ENCODE results near the gene CBLIF. TPM values are rescaled to one million over a fixed set of nuclear protein-coding genes. Genes with fewer than 3 reads are reported as not detected.

CBLIF gene
- total and polyA plus RNA-seq, 12 donors, result 0.06 TPM; not detected in 11

GRCh38 chr11:59866397-59866796, 21.1 kb upstream of the CBLIF start, which contains the start of gene TCN1:
TCN1 (minus strand) TSS chr11:59866487; CDS start chr11:59866470, 17 bp downstream.
- Histone ChIP-seq H3K4me1 (replicated peaks in 1 of 2) (no peaks in the 10 kb centered on the region), H3K4me3 (no peak within 1 kb of the TSS), H3K27me3 (no peaks in the 10 kb centered on the region), H3K9me3 (replicated peaks in 1 of 3) (peaks cover 0 to 6% (median 0%) of the 10 kb centered on the region in 3 donors), H3K27ac (no peak within 1 kb of the TSS), H3K36me3 (replicated peaks in 1 of 2) (no peaks in the 10 kb centered on the region)
- intact Hi-C loops (cut with DNase I), result no loop called here
- WGBS, 4 donors, result 54 to 65% (median 61%) methylated on average over 3 of the region's 3 CpGs
- no peak for TF ChIP-seq POLR2A (IDR thresholded peaks at IDR 0.05)
- no peak for TF ChIP-seq CTCF (IDR thresholded peaks at IDR 0.05)
- DNase-seq, result no peak

DNA sequence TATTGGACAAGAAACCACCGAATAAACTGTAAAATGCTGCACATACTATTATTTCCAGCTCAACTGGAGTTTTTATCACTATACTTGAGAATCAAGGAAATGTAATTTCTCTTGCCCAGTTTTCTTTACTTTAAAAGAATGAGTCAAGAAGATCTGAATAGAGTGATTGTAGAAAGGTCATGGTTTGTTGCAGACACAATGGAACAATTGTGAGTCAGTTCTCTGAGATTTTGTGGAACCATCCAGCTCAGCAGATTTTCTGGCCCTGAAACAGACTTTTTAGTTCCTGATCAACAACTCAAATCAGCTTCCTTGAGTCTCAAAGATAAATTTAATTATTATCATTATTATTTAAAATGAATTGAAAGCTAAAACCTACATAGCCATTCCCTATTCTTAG, 19.7 kb upstream of the CBLIF start:
- no peak overlapping the region for H3K27ac ChIP-seq
- intact Hi-C loops (cut with DNase I), result no loop called here
- no peaks in the 10 kb centered on the region for H3K9me3 ChIP-seq (replicated peaks in 1 of 3)
- H3K4me1 ChIP-seq (replicated peaks in 1 of 2), result no peaks in the 10 kb centered on the region
- WGBS, 4 donors, result 59 to 73% (median 68%) methylated on average over 1 of the region's 1 CpG
- H3K36me3 ChIP-seq (replicated peaks in 1 of 2), result no peaks in the 10 kb centered on the region
- no peaks in the 10 kb centered on the region for H3K27me3 ChIP-seq
- TF ChIP-seq CTCF (IDR thresholded peaks at IDR 0.05), result no peak
- no peak for TF ChIP-seq POLR2A (IDR thresholded peaks at IDR 0.05)
- peak in 1 of 7 donors; percentile 8 for DNase-seq
- no peak overlapping the region for H3K4me3 ChIP-seq

DNA sequence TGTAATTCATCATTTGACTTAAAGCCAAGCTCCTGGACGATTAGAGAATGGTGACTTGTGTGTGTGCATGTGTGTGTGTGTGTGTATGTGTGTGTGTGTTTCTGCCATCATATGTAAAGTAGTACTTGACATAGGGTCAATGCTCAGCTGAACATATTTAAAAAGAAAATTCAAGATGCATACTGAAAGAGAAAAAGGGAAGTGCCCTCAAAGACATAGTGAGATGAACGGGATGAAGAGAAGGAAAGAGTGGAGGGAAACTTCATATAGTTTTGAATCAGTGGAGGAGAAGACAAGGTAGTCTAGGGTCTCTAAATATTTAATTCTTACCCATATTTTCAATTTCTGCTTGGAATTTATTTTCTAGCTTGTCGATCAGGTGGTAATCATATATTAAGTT, 17.0 kb upstream of the CBLIF start:
- no peak for DNase-seq
- peaks cover 0 to 10% of the 10 kb centered on the region in 2 donors for H3K4me1 ChIP-seq (replicated peaks in 1 of 2)
- no peaks in the 10 kb centered on the region for H3K9me3 ChIP-seq (replicated peaks in 1 of 3)
- H3K4me3 ChIP-seq, result no peak overlapping the region
- intact Hi-C loops (cut with DNase I), result no loop called here
- H3K36me3 ChIP-seq (replicated peaks in 1 of 2), result no peaks in the 10 kb centered on the region
- H3K27ac ChIP-seq, result no peak overlapping the region
- no peak for TF ChIP-seq CTCF (IDR thresholded peaks at IDR 0.05)
- no peak for TF ChIP-seq POLR2A (IDR thresholded peaks at IDR 0.05)
- H3K27me3 ChIP-seq, result no peaks in the 10 kb centered on the region
- 61 to 74% (median 68%) methylated on average over 3 of the region's 3 CpGs for WGBS, 4 donors

GRCh38 chr11:59859673-59860072, 14.4 kb upstream of the CBLIF start:
- no peaks in the 10 kb centered on the region for H3K9me3 ChIP-seq (replicated peaks in 1 of 3)
- intact Hi-C loops (cut with DNase I), result no loop called here
- no peak overlapping the region for H3K27ac ChIP-seq
- H3K36me3 ChIP-seq (replicated peaks in 1 of 2), result no peaks in the 10 kb centered on the region
- TF ChIP-seq CTCF (IDR thresholded peaks at IDR 0.05) (no peak), POLR2A (IDR thresholded peaks at IDR 0.05) (no peak)
- no peak overlapping the region for H3K4me3 ChIP-seq
- no peak for DNase-seq
- no peaks in the 10 kb centered on the region for H3K27me3 ChIP-seq
- H3K4me1 ChIP-seq (replicated peaks in 1 of 2), result peaks cover 0 to 12% of the 10 kb centered on the region in 2 donors

Data from adrenal gland (tissue), 12 donors.